DND-41 (cell line): ENCODE data around the gene SLC41A3.

Experiments used
- CTCF ChIP-seq: IDR thresholded peaks from 2 replicates; pipeline ENCODE4 v1.5.1; 2012; ENCODE audit warnings: borderline replicate concordance, low read length, moderate library complexity, mild to moderate bottlenecking; ENCODE audit not compliant: poor library complexity, severe bottlenecking; ENCODE audit errors: extremely low read depth
- EZH2 ChIP-seq: IDR thresholded peaks from 3 replicates; pipeline ENCODE4 v1.6.1; 2012; ENCODE audit warnings: borderline replicate concordance, low read depth, mild to moderate bottlenecking, moderate library complexity, low read length, inconsistent platforms; ENCODE audit not compliant: severe bottlenecking

DNA sequence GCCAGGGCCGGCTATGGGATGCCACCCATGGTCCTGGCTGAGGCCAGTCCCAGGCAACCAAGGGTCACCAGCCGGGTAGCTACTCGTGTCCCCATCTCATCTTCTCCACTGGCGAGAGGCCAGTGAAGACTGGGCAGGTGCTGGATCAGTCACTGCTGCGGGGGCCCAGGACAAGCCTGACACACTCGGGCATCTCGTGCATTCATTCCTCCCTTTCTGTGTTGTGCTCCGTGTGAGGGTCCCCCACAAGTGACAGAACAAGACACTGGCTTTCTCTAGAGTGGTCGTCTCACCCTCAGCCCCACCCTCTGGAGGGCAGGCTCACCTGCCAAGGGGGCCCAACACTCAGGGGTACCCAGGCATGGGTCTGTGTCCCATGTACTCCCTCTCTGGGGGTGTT, 66.6 kb downstream of the SLC41A3 start:
- TF ChIP-seq EZH2 (no peak), CTCF (no peak)
